ENCODE data around the gene CMYA5. TPM values are rescaled to one million over a fixed set of nuclear protein-coding genes. Genes with fewer than 3 reads are reported as not detected.
"Not testable (repeated sequence)": the region's sequence is repeated elsewhere in the genome, so short reads cannot be mapped to it uniquely, and the experiment has no call there.

CMYA5 gene
- total RNA-seq, 6 experiments from 2014 or later = 0.31 to 0.87 (median 0.43) TPM

DNA sequence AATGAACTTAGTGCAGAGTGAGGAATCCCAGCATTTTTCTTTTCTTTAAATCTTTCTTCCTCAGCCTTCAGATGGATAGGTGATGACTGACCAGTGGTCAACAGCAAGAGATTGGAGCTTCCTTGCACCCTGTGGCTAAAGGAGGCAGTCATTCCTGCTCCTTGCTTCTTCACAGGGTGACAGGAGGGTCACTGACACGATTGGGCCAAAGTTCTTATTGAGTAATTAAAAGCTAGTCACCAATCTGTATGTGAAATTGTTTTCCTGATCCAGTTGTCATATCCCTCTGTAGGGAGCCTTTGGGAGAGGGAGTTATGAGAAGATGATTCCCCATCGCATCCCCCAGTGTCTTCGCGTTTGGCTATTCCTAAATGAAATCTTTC, 85.2 kb downstream of the CMYA5 start:
- Mint-ChIP-seq H3K4me1 (ENCODE audit: low read depth) (peaks cover 15% of the 10 kb centered on the region), H3K4me3 (no peak overlapping the region), H3K27ac (no peak overlapping the region), H3K27me3 (ENCODE audit: insufficient read depth) (peaks cover 2% of the 10 kb centered on the region; the same call in 1 of the 2 replicates), H3K9me3 (peaks cover 4% of the 10 kb centered on the region; the same call in 1 of the 2 replicates), H3K36me3 (ENCODE audit: low read depth) (no peaks in the 10 kb centered on the region)
- TF ChIP-seq, protein P1, sequence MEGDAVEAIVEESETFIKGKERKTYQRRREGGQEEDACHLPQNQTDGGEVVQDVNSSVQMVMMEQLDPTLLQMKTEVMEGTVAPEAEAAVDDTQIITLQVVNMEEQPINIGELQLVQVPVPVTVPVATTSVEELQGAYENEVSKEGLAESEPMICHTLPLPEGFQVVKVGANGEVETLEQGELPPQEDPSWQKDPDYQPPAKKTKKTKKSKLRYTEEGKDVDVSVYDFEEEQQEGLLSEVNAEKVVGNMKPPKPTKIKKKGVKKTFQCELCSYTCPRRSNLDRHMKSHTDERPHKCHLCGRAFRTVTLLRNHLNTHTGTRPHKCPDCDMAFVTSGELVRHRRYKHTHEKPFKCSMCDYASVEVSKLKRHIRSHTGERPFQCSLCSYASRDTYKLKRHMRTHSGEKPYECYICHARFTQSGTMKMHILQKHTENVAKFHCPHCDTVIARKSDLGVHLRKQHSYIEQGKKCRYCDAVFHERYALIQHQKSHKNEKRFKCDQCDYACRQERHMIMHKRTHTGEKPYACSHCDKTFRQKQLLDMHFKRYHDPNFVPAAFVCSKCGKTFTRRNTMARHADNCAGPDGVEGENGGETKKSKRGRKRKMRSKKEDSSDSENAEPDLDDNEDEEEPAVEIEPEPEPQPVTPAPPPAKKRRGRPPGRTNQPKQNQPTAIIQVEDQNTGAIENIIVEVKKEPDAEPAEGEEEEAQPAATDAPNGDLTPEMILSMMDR (IDR thresholded peaks at IDR 0.05) = no peak; the same call in 1 of the 2 replicates
- no peak for DNase-seq

DNA sequence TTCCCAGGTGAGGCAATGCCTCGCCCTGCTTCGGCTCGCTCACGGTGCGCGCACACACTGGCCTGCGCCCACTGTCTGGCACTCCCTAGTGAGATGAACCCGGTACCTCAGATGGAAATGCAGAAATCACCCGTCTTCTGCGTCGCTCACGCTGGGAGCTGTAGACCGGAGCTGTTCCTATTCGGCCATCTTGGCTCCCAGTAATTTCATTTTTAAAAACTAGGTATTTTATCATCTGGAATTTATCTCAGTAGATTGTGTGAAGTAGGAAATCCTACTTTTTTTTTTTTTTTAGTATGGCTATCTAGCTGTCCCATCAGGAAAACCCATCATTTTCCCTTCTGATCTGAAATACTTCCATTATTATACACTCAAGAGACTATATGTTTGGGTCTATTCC, 95.1 kb downstream of the CMYA5 start:
- not testable (repeated sequence) for H3K27ac Mint-ChIP-seq; H3K9me3 Mint-ChIP-seq; H3K4me1 Mint-ChIP-seq (ENCODE audit: low read depth); H3K4me3 Mint-ChIP-seq; H3K36me3 Mint-ChIP-seq (ENCODE audit: low read depth); H3K27me3 Mint-ChIP-seq (ENCODE audit: insufficient read depth); DNase-seq

DNA sequence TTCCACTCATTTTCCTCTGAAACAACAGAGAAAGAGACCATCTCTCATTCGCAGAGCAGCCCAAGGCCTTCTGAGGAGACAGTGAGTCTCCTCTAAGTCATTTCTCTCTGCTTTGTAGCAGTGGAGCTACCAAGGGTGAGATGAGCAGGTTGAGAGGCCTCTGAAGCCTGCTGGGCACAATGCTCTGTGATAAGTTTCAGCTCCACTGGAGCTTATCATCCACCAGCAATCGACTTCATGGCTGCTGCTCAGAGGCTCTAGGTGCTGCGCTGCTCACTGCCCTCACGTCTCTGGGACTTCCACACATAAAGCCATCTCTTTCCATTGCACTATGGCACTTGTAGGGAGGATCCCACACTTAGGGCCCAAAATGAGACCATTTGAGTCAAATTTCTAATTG, 96.3 kb downstream of the CMYA5 start:
- Mint-ChIP-seq H3K4me1 (ENCODE audit: low read depth) (no peaks in the 10 kb centered on the region), H3K36me3 (ENCODE audit: low read depth) (no peaks in the 10 kb centered on the region), H3K27me3 (ENCODE audit: insufficient read depth) (peaks cover 6% of the 10 kb centered on the region; the same call in 1 of the 2 replicates), H3K27ac (no peak overlapping the region), H3K4me3 (no peak overlapping the region), H3K9me3 (no peaks in the 10 kb centered on the region)
- TF ChIP-seq, protein P1 (IDR thresholded peaks at IDR 0.05) = no peak
- no peak for DNase-seq

DNA sequence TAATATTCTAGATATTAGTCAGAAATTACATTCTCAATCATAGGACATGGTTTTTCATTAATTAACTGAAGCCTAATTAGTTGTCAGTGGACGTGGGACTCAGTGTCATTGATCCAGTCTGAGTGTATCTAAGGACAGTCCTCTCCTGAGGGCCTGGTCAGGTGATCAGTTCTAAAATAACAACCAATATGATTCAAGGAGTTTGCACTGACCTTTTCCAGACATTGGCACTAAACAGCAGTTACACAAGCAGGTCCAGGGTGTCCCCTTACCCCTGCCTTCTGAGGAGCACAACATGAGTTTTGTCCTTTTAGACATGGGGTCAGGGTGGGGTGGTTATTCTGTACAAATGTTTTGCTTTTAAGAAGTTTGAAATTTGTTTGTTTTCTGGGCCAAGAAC, 97.8 kb downstream of the CMYA5 start:
- H3K4me3 Mint-ChIP-seq = no peak overlapping the region
- no peak for DNase-seq
- H3K36me3 Mint-ChIP-seq (ENCODE audit: low read depth) = no peaks in the 10 kb centered on the region
- H3K9me3 Mint-ChIP-seq = no peaks in the 10 kb centered on the region
- peaks cover 6% of the 10 kb centered on the region; the same call in 1 of the 2 replicates for H3K27me3 Mint-ChIP-seq (ENCODE audit: insufficient read depth)
- H3K27ac Mint-ChIP-seq = no peak overlapping the region
- no peaks in the 10 kb centered on the region for H3K4me1 Mint-ChIP-seq (ENCODE audit: low read depth)
- TF ChIP-seq, protein P1 (IDR thresholded peaks at IDR 0.05) = no peak

DNA sequence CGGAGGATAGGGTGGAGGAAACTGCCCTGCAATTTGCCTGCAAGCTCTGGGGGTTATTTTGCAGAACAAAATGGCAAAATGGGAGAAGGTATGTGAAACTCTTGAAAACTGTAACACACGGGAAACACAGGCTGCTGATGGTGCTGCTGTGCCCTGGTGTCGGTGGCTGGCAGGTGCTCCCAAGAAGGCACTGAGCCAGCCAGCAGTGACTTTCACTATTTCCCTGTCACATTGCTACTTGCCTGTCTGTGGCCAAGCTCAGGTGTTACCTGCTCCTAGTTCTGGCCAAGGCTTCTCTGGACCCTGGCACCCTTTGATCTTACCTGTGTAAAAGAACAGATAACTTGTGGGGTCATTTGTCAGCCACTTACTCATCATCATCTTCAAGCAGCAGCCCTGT, 102.2 kb downstream of the CMYA5 start:
- Mint-ChIP-seq H3K27ac (no peak overlapping the region), H3K27me3 (ENCODE audit: insufficient read depth) (peaks cover 6% of the 10 kb centered on the region), H3K9me3 (no peaks in the 10 kb centered on the region), H3K4me1 (ENCODE audit: low read depth) (no peaks in the 10 kb centered on the region), H3K36me3 (ENCODE audit: low read depth) (no peaks in the 10 kb centered on the region), H3K4me3 (no peak overlapping the region)
- TF ChIP-seq, protein P1 (IDR thresholded peaks at IDR 0.05) = no peak
- DNase-seq = no peak

DNA sequence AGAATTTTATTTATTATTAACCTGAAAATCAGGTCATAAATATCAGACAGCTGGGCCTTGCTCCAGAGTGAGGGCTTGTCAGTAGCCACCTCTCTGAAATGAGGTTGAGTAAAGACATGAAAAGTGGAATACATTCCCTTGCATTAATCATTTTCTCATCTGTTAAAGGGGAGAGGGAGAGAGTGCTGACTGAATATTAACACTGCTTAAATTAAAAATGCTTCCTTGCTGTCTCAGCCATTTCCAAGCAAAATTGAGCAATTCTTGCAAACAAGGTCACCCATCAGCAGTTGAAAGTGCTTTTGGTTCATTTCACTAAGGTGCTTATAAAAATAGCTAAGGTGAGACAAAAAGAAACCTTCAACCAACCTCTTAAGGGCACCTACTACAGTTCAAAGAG, 102.8 kb downstream of the CMYA5 start:
- no peak overlapping the region for H3K4me3 Mint-ChIP-seq

More for the DNA sequence above, 102.8 kb downstream of the CMYA5 start:
- TF ChIP-seq, protein P1 (IDR thresholded peaks at IDR 0.05) = no peak
- no peak for DNase-seq
- Mint-ChIP-seq H3K27ac (no peak overlapping the region), H3K36me3 (ENCODE audit: low read depth) (no peaks in the 10 kb centered on the region), H3K27me3 (ENCODE audit: insufficient read depth) (peaks cover 6% of the 10 kb centered on the region), H3K4me1 (ENCODE audit: low read depth) (no peaks in the 10 kb centered on the region), H3K9me3 (no peaks in the 10 kb centered on the region)

Data from HFFc6 (cell line).